Measurements from ENCODE around the gene SRD5A1.

The SRD5A1 gene

DNA sequence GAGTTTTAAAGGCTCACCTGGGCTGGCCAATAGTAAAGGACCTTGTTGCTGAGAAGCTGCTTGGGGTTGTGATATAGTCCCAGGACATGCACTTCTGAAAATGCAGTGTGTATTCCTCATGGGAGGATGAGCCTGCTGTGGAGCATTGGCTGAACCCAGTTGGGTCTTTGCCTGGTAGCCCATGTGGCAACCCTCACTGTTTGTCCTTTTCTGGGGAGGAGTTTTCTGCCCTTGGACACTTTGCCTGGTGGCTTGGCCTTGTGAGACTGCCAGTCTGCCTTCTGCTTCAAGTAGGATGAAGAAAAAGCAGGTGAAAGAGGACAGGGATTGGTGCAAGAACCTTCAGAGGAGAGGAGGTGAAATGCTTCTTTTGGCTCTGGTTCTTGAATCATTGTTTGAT, 84.0 kb downstream of the SRD5A1 start:
- TF ChIP-seq, protein P1, sequence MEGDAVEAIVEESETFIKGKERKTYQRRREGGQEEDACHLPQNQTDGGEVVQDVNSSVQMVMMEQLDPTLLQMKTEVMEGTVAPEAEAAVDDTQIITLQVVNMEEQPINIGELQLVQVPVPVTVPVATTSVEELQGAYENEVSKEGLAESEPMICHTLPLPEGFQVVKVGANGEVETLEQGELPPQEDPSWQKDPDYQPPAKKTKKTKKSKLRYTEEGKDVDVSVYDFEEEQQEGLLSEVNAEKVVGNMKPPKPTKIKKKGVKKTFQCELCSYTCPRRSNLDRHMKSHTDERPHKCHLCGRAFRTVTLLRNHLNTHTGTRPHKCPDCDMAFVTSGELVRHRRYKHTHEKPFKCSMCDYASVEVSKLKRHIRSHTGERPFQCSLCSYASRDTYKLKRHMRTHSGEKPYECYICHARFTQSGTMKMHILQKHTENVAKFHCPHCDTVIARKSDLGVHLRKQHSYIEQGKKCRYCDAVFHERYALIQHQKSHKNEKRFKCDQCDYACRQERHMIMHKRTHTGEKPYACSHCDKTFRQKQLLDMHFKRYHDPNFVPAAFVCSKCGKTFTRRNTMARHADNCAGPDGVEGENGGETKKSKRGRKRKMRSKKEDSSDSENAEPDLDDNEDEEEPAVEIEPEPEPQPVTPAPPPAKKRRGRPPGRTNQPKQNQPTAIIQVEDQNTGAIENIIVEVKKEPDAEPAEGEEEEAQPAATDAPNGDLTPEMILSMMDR (IDR thresholded peaks at IDR 0.05; ENCODE audit: borderline replicate concordance, insufficient read depth, low read depth, low read length), result no peak
- no peak overlapping the region for H3K4me3 ChIP-seq (ENCODE audit: low read depth, low read length)

DNA sequence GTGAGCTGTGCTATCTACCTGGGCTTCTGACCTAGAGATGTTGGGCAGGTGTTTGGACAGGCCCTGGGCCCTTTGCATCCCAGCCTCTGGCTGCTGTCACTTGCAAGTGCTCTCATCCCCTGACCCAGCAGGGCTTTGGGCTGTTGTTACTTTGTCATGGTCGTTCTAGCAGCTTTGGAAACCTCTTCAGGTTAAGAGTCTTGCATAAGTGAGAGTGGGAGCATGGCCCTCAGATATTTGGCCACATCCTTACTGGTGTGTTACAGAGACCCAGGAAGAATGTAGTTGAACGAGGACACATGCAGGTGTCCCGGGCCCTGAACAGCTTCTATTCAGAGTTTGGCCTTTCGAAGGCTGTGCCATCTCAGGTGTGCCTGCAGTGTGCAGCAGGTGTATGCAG, 84.4 kb downstream of the SRD5A1 start:
- TF ChIP-seq, protein P1 (IDR thresholded peaks at IDR 0.05; ENCODE audit: borderline replicate concordance, insufficient read depth, low read depth, low read length), result no peak
- no peak overlapping the region for H3K4me3 ChIP-seq (ENCODE audit: low read depth, low read length)

DNA sequence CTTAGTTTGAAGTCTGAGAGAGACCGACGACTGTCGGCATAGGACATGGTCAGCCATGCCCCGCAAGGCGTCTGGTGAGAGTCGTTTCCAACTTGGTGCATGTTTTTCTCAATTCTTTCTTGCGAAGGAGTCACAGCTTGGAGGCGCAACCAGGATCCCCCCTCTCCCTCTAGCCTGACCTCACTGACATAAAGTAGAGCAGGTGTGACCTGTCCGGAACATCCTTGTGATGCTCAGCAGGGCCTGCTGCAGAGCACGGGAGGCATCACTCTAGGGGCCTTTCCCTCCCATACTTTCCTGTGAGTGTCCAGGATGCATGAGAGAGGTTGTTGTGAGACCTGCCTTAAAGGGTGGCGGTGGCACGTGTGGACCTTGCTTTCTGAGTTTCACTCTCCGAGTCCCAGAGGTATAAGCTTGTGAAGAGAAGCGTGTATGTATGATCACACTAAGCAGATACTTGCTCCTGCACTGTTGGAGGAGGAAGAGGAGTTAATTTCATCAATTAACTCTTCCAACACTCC, 85.0 kb downstream of the SRD5A1 start:
- no peak overlapping the region for H3K4me3 ChIP-seq (ENCODE audit: low read depth, low read length)
- TF ChIP-seq, protein P1 (IDR thresholded peaks at IDR 0.05; ENCODE audit: borderline replicate concordance, insufficient read depth, low read depth, low read length), result no peak

DNA sequence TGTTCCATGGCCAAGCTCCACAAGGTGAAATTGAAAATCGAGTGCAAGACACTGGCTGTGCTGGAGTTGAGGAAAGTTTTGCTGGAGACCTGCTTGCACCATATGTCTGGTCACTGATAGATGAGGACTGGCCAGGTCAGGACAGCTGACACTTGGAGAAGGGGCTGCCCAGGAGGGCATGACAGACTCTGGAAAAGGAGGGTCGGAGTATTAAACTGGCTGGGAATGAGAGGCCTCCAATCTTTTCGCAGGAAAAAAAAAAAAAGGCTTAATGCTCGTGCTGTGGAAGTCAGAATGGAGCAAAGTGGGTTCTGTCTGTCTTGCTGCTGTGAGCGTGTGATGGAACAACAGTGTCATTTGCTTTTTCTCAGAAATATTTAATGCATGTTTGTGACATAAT, 85.5 kb downstream of the SRD5A1 start:
- no peak overlapping the region for H3K4me3 ChIP-seq (ENCODE audit: low read depth, low read length)
- TF ChIP-seq, protein P1 (IDR thresholded peaks at IDR 0.05; ENCODE audit: borderline replicate concordance, insufficient read depth, low read depth, low read length), result no peak

DNA sequence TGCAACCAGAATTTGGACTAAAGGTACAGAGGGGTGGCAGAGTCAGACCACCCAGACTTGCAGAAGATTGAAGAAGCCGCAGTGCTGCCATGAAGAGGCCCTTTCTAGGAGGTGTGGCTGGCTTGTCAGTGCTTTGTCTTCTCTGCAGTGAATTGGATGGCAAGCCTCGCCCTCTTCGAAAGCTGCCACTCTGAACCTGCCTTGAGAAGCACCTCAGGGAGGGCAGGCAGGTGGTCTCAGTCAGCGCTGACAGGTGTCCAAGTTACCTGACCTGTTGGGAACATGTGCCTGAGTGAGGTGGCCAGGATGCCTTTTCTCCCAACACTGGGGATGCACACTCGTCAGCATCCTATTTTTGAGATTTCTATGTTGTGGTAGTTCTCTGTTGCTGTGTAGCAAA, 86.2 kb downstream of the SRD5A1 start:
- TF ChIP-seq, protein P1 (IDR thresholded peaks at IDR 0.05; ENCODE audit: borderline replicate concordance, insufficient read depth, low read depth, low read length), result no peak
- no peak overlapping the region for H3K4me3 ChIP-seq (ENCODE audit: low read depth, low read length)

DNA sequence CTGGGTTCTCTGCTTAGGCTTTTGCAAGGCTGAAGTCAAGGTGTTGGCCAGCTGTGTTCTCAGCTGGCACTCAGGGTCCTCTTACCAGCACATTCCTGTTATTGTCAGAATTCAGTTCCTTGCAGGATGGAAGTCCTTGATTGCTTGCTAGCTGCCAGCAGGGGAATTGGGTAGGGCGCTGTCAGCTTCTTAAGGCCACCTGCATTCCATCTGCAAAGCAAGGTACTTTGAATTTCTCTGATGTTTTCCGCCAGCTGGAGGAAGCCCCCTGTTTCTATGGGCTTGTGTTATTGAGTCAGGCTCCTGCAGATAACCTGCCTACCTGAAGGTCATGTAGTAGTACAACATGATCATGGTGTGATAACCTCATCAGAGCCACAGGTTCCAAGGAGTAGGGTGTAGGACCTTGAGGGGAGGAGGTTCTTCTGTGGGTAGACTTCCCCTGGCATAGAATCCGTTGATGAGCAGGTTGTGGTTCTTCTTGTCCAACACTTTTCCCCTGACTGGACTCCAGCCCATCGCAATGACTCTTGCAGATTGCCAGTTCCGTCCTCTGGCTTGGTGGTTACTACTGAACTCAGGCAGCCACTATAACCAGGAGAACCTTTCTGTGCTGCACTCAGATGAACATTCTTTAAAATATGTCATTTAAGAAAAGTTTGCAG, 86.8 kb downstream of the SRD5A1 start:
- no peak overlapping the region for H3K4me3 ChIP-seq (ENCODE audit: low read depth, low read length)
- TF ChIP-seq, protein P1 (IDR thresholded peaks at IDR 0.05; ENCODE audit: borderline replicate concordance, insufficient read depth, low read depth, low read length), result no peak

DNA sequence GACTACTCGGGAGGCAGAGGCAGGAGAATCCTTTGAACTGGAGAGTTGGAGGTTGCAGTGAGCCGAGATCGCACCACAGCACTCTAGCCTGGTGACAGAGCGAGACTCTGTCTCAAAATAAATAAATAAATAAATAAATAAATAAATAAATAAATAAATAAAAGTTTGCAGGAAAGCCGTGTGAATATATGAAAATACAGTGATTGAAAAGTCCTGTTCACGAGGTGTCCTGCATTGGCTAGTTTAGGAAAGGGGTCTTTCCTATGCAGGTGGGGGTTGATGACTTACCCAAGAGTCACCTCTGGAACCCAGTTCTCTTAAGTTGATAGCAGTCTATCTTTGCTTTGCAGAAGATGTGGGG, 87.3 kb downstream of the SRD5A1 start:
- no peak overlapping the region for H3K4me3 ChIP-seq (ENCODE audit: low read depth, low read length)
- TF ChIP-seq, protein P1 (IDR thresholded peaks at IDR 0.05; ENCODE audit: borderline replicate concordance, insufficient read depth, low read depth, low read length), result no peak
